ENCODE measurements around the gene CASP1.
"Not testable (repeated sequence)": the region's sequence is repeated elsewhere in the genome, so short reads cannot be mapped to it uniquely, and the experiment has no call there.

Gene CASP1

DNA sequence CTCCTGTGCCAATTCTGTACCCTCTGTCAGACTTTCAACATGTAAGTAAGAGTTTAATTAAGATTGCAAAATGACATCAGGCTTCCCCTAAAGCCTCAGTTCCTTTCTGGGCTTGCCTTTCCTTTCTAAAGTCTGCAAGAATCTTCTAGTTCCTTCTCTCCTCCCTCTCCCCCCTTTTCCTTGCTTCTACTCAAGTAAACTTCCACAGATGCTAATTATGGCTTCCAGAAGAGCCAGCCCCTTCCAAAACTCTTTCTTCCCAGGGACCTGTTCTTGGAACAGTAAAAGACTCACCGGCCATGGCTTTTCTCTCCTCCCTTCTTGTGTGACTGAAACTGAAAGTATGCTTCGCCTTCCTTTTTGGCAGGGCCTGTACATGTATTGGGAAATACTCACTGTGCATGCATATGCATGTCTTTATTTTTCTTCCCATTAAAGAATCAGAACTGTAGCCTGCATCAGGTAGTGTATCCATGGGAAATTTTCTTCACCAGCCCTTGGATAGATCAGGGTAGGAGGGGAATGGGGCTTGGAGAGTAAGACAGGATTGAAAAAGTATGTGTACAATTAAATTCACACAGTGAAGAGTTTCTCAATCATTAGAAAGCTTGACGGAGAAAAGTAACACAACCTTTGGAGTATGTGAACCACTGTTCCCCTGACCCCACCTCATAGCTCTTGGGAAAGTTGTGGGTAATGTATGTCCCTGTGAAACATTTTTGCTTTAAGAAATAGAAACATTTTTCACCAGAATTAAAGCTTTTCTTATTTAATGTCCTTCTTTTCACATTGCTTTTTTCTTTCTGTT is at the start of gene CASP1:
Gene CASP1 (minus strand): TSS at position 332 of the 808 bp plus-strand sequence. CDS start 31 bp downstream, at position 301.
- no peak for DNase-seq (ENCODE audit: low read depth)

DNA sequence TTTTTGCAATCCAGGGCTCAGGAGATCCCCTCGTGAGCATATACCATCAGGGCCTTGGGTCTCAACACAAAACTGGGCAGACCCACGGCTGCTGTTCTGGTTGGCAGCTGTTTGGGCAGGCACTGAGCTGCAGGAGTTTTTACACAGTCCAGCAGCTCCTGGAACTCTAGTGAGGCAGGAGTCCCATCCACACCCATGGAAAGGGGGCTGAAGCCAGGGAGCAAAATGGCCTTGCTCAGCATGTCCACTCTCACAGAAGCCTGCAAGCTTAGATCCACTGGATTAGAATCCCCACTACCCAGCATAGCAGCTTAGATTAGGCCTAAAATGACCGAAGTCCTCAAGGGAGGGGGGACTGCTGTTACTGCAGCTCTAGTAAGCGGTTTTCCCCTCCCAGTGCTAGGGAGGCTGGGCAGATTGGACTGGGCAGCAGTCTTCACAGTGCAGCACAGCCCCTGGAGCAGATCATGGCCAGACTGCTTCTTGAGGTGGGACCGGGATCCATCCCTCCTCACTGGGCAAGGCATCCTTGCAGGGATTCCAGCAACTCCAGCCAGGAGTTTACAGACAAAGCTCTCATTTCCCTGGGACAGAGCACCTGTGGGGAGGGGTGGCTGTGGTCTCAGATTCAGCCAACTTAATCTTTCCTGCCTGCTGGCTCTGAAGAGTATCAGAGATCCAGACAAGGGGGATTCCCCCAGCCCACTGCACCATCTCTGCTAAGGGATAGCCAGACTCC is 46.6 kb upstream of the CASP1 start:
- no peak for DNase-seq (ENCODE audit: low read depth)

DNA sequence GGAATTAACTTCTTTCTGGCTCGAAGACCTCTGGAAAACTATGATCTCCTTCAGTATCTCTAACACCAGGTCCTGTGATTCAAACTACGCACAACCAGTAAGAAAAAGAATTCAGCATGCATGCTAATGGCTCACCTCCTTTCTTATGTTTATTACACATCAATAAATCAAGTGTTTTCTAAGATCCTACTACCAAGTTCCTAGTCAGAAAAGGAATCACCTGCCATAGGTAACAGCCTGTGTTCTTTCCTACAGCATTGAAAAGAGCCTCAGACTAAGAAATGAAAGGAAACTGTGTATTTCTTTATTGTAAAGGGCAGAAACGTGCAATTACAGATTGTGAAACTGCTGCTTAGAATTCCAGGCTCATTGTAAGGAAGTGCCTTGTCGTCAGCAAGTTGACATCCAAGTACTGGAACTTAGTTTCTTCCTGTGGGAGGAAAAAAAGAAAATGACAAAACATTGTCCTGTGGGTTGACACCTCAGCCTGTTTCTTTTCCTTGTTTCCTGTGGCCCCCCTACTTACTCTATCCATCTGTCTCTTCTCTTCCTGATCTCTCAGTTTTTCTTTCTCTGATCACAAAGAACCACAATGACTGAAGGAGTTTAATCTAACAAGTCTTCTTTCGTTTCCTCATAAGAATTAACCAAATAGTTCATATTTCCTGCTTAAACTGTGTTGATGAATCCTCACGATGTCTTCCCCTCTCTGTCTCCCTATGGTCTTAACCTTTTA is 45.4 kb upstream of the CASP1 start:
- DNase-seq (ENCODE audit: low read depth), result not testable (repeated sequence)

DNA sequence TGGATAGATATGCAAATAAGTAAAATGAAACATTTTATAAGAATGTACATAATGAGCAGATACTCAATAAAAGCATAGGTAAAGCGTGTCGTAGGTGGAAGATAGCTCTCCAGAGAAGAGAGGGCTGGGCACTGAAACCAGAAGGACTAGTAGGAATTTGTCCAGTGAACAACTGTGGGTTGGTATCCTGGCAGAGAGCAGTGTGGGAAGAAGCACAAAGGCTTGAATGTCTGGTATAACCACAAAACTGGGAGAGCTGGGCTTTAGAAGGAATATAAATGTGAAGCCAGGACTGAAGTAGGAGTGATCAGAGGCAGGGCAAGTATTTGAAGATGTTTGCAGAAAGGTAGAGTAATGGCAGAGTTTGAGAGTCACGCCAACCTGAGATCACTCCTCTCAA is 43.3 kb upstream of the CASP1 start:
- no peak for DNase-seq (ENCODE audit: low read depth)

DNA sequence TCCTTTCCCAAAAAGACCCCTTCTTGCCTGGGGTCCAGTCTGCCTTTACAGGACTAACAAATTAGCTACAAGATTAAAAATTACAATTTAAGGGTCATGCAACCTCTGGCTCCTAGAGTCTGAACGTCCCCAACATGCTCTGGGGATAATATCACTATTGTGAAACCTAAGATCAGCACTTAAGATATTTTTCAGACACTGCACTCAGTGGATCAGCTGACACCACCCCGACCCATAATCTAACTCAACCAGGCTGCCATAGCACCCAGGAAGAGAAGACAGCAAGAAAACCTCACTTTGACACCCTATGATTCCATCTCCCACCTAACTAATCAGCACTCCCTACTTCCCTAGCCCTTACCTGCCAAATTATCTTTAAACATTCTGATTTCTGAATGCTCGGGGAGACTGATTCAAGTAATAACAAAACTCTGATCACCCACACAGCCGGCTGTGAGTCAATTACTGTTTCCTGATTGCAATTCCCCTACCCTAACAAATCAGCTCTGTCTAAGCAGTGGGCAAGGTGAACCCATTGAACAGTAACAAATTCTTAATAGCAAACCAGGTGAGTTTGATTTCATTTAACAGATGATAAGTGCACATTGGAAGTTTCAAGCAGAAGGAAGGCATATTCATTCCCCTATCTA is 42.3 kb upstream of the CASP1 start:
- DNase-seq (ENCODE audit: low read depth), result not testable (repeated sequence)

DNA sequence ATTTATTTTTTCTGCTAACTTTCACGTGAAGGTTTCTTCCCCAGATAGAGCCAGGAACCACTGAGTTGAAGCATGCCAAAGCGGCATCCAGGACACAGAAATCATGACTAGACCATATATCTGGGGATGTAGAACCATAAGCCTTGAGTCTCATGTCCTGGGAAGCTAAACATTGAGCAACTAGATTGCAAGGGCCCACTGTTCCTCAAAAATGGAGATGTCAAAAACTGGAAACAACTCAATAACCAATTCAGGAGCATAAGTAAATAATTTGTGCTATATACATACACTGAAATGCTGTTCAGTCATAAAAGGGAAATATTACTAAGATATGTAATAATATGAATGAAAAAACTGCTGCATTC is 39.2 kb upstream of the CASP1 start:
- DNase-seq (ENCODE audit: low read depth), result no peak

DNA sequence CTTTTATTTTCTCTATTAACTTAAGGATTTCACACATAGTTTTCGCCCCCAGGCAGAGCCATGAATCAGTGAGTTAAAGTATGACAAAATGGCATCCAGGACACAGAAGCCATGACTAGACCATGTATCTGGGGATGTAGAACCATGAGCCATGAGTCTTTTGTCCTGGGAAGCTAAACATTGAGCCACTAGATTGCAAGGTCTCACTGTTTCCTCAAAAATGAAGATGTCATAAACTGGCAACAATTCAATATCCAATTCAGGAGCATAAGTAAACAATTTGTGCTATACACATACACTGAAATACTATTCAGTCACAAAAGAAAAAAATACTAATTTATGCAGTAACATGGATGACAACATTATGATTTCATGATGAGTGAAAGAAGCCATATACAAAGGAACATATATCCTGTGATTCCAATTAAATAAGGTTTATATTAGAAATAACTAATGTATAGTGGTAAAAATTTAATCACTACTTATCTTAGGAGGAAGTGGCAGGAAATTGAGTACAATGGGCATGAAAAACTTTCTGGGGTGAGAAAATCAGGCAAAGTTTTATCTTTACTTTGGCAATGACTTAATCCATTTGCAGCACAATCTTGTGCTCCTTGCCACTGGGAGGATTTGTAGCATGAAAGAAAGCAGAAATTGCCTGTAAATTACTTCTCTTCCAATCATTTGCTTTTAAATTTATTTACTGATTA is 38.7 kb upstream of the CASP1 start:
- no peak for DNase-seq (ENCODE audit: low read depth)

DNA sequence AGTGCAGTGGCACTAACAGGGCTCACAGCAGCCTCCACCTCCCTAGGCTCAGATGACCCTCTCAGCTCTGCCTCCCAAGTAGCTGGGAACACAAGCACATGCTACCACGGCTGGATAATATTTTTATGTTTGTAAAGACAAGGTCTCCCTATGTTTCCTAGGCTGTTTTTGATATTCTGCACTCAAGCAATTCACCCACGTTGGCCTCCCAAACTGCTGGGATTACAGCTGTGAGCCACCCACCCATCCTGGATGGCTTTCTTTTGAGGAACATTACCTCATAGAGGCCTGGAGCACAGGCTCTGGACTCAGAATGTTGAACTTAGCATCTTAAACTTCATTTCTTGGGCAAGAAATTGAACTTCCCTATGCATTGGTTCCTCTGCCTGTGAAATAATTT is 37.1 kb upstream of the CASP1 start:
- DNase-seq (ENCODE audit: low read depth), result not testable (repeated sequence)

DNA sequence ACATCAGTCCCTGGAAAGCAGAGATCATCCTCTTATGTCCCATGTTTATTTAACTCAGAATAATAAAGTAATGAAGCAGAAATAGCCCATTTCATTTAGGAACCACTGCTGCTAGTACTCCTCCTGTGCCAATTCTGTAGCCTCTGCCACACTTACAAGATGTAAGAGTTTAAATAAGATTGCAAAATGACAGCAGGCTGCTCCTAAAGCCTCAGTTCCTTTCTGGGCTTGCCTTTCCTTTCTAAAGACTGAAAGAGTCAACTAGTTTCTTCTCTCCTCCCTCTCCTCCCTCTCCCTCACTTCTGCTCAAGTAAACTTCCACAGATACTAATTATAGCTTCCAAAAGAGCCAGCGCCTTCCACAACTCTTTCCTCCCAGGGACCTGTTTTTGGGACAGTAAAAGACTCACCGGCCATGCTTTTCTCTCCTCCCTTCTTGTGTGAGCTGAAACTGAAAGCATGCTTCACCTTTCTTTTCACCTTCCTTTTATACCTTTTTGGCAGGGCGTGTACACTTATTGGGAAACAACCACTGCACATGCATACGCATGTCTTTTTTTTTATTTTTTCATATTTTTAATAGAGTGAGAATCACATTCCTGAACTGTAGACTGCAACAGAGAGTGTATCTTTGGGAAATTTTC is 36.3 kb upstream of the CASP1 start:
- DNase-seq (ENCODE audit: low read depth), result no peak

DNA sequence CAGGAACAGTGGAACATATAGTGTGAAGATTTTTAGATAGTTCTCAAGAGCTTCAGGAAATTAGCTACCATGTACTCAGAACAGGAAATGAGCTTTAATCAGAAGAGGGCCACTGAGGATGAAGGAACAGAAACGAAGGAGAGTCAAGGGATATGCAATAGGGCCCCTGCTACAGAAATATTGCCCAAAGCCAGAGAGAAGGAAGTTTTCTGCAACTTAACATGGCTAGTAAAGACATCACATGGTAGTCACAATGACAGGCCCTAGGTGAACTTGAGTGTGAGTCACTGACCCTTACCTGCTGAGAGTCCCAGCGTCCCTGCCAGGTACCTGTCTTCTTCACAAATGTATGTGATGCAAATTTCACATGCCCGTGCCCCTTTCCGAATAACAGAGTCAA is 35.4 kb upstream of the CASP1 start:
- DNase-seq (ENCODE audit: low read depth), result no peak

DNA sequence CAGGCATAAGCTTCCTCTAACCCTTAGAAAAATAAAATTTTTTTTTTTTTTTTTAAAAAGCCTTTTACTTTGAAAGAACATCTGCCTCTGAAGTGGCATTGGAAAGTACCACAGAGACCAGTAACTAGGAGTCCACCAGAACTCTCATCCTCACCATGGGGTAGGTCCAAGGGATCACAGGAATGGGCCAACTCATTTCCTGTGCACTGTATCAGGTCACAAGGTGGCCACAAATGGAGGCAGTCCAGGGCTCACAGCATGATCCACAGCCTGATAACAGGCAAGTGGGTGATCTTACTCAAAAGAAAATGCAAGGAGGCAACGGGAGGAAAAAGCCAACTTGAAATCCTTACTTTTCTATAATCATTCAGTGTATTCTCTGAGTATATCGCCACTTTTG is 34.8 kb upstream of the CASP1 start:
- not testable (repeated sequence) for DNase-seq (ENCODE audit: low read depth)

DNA sequence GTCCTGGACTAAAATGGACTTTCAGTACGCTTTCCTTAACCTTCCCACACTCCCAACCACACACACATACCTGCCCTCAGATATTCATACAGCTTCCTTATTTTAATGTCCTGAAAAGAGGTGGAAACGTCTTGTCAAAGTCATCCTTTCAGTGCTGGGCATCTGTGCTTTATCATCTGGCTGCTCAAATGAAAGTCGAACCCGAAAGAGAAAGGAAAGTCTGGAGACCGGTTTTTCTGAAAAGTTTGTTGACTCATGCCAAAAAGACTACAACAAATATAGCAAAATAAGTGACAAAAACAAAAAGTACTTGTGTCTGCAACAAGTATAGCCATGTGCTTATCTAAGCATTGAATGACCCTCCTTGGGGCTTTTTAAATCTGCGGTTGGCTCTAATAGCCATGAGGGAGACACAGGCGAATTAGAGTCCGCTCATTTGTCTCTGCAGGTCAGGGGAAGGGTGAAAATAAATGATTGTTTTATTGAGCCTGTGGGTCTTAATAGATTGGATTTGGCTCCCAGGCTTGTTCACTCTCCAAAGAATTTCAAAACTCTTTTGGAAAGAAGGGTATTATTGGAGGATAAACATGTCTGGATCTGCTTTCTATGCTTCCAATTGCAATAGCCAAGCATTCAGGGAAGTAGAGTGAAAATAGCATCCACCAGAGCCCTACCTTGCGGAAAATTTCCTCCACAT is 28.4 kb upstream of the CASP1 start:
- DNase-seq (ENCODE audit: low read depth), result not testable (repeated sequence)

DNA sequence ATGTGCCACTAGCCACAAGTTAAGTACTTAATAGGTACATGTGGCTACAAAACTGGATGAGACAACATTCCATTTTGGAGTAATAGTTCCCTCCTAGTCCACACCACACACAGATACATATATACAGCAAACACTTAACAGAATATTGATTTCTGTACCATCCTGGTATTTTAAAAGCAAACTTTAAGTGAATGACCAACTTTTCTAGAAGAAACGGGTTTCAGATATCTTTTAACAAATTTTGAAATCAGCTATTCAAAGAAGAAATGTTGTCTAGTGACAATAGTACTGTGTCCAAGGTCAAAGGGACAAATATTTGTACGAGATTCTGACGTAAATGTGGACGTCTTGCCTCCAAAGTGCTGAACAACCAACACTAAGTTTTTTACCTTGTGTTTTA is 22.5 kb upstream of the CASP1 start:
- no peak for DNase-seq (ENCODE audit: low read depth)

DNA sequence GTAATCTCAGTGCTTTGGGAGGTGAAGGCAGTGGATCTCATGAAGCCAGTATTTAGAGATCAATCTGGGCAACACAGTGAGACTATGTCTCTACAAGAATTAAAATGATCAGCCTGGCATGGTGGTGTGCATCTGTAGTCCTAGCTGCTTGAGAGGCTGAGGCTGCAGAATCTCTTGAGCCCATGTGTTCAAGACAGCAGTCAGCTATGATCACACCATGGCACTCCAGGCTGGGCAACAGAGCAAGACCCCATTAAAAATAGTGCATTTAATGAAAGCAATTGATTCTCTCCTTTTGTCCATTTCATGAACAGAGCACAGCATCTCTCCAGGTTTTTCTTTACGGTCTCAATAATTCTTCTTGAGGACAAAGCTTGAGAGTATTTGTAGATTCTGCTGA is 21.5 kb upstream of the CASP1 start:
- no peak for DNase-seq (ENCODE audit: low read depth)

DNA sequence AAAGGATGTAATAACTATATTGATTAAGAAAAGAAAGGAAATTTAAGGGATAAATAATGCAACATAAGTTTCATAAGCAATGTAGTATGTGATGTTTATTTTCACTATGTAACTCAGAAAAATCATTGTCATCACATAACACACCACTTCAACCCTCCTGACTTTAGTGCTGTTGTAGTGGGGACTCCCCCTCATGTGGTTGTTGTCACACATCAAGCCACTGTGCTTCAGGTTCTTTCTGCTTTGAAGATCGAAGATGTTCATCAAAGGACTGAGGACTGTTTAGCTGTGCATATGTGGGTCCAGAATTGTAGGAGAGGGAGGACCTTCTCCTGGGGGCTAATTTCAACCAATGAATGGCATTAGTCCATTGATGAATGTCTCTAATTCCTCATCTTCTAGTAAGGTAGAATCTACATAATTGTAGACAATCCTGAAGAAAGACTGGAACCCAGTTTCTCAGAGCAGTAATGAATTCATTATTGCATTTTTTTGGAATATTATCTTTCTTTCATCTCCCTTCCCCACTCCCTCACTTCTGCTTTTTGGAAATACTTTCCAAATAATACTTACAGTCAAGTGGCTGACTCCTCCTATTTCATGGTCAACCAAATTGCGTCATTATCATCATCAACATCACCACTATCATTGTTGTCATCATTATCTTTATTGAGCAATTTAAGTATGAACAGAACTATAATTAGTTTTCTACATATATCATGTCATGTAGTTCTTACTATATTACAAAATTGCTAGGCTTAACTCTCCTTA is 20.0 kb upstream of the CASP1 start:
- DNase-seq (ENCODE audit: low read depth), result no peak

DNA sequence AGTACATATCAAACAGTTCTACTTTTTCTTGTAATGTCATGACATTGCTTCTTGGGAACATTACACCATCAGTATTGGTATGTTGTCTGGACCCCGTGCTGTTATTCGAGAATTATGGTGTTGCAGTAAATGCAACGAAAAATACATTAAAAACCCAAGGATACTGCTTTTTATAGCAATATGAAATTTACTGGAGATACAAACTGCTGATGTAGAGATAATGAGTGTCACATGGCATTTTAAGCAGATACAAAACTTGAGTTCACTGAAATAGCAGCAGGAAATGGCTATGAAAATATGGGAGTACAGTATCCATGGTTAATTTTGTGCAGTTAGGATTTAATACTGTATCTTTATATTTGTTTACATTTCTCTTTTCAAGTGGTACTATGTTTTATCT is 17.5 kb upstream of the CASP1 start:
- no peak for DNase-seq (ENCODE audit: low read depth)

DNA sequence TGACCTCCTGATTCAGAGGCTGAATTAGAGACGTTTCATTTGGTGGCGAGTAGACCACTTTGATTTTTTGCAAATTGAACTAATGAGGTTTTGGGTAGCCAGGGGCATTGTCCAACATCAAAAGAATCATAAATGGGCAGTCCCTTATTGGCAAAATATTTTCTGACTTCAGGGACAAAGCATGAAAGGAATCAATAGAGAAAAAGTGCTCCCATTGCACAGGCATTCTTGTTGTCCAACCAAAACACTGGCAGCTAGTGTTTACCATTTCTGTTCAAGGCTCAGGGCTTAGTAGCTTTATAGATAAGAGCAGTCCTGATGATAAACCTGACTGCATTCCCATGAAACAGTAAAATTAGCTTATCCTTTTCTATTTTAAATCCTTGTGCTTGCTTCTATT is 16.6 kb upstream of the CASP1 start:
- no peak for DNase-seq (ENCODE audit: low read depth)

DNA sequence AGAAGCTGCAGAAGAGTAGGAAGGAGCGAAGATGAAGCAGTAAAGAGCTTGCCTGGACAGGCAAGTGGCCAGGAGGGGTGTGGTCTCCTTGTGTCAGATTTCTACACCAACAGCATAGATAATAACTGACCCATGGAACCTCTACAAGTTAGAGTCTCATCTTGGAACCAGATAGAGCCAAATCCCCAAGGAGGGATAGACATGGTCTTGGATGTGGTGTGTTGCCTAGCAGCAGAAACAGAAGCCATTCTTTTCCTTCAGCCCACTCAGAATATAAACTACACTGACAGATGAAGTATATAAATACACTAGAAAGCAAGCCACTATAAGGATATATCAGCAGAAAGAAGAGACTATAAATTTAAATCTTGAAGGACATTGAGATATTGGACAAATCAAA is 14.5 kb upstream of the CASP1 start:
- DNase-seq (ENCODE audit: low read depth), result no peak

DNA sequence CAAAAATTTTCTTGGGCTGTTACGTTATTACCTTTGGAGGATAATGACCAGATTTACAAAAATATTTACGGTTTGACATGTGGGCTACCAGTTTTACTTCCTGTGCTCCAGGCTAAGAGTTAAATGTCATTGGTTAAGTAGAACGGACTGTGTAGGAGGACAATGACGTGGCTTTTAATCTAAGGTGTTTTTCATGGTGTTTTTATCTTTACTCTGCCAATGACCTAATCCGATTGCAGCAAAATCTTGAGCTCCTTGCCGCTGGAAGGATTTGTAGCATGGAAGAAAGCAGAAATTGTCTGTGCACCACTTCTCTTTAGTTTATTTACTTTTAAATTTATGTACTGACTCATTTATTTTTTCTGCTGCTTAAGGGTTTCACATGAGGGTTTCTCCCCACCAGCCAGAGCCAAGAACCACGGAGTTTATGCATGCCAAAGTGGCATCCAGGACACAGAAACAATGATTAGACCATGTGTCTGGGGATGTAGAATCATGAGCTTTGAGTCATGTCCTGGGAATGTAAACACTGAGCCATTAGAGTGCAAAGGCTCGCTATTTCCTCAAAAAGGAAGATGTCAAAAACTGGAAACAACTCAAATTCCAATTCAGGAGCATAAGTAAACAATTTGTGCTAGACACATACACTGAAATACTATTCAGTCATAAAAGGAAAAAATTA is 12.1 kb upstream of the CASP1 start:
- DNase-seq (ENCODE audit: low read depth), result no peak
